Activated CD4-positive, alpha-beta T cell treated with anti-CD3 and anti-CD28 coated beads, Interleukin-2, Interleukin-4, amounts not matched to agents 100 ng/mL and 50 ng/mL, durations not matched to agents 16 hours and 8 hours (primary cell): ENCODE measurements around the gene DNAJC25.

Source experiments
- DNase-seq: peaks from one replicate; pipeline ENCODE4 v3.0.0-alpha.2; 2020; ENCODE audit warnings: low spot score

DNAJC25 gene

DNA sequence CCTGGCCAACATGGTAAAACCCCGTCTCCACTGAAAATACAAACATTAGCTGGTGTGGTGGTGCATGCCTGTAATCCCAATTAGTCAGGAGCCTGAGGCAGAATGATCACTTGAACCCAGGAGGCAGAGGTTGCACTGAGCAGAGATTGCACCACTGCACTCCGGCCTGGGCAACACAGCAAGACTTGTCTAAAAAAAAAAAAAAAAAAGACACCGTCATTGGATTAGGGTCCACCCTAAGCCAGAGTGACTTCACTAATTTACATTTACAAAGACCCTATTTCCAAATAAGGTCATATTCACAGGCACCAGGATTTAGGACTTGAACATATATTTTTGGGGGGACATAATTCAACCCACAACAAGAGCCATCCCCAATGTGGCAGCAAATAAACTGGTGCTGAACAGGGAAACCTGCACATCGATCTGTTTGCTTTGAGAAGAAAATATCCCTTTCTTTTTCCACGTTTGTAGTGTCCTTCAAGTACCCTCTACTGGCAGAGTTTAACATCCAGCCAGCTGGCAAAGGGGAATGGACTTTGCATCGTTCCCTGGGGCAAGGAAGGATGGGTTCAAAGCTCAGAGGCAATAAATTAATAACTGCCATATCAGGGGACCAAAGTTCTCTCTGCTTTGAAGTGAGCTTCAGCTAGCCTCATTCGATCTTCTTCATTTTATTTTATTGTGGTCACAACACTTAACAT is 3.7 kb upstream of the DNAJC25 start:
- no peak for DNase-seq

GRCh38 chr9:111628411-111628810 is 2.7 kb upstream of the DNAJC25 start:
- no peak for DNase-seq

DNA sequence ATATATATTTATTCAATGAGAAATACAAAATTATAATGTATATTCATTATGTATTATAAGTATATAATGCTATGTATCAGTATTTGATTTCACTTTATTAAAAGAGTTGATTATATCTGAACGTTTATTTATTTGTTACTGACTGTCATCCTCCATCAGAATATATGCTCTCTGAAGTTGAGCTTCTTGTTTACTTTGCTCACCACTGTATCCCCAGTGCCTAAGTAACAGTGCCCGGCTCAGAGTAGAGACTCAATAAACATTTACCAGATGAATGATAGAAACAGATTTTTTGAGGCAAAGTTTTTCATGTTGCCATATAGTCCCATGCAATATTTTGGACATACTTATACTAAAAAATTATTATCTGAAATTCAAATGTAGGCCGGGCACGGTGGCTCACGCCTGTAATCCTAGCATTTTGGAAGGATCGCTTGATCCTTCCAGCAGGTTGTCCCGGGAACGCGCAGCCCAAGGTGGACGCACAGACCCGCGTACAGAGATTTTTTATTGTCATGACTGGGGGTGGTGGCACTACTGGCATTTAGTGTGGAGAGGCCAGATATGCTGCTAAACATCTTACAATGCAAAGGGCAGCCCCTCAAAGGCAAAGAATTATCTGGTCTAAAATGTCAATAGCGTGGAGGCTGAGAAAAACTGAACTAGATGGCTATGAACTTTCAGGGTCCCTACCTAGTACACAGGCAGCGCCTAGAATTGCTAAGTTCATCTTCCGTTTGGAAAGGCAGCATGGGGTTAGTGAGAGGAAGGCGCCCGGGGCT is 761 bp upstream of the DNAJC25 start:
- no peak for DNase-seq

DNA sequence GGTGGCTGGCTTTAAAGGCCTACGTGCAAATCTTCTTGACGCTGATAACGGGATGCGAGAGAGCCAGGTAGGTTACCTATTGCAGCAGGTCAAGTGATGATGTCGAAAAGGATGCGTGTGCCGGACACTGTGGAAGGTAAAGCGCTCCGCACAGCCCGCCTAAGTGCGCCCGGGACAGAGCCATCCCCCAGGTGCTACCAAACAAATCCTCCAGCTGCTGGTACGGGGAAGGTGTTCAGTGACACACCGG is 245 bp upstream of the DNAJC25 start:
- DNase-seq: no peak

GRCh38 chr9:111632060-111632459 is 926 bp downstream of the DNAJC25 start:
- DNase-seq: no peak

DNA sequence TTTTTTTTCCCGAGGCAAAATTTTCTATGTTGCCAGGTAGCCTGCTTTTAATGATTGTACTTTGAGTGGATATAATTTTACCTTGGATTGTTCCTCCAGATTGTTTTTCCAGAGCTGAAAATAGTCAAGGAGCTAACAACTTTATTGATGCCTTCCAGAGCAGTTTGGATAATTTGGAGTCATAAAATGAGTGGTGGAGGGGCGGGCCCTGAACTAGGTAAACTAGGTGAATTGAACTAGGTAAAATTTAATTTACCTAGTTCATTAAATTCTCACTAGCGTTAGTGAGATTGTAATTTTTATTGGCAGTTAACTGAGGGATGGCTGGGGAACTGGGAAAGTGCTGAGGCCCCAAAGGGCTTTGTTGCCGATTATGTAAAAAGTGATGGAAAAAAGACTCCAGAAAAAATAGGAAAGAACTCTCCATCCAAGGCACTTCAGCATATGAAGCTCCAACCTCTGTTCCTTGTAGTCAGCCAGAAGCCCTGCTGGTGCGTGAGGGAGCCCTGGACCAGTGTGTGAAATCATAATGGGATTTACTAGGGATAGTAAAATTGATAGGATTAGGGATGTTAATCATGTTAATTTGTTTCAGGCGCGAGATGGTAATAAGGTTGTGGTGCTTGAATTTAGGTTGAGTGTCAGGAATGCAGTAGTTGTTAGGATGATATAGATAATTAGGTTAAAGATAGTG is 1.7 kb downstream of the DNAJC25 start:
- DNase-seq: no peak

DNA sequence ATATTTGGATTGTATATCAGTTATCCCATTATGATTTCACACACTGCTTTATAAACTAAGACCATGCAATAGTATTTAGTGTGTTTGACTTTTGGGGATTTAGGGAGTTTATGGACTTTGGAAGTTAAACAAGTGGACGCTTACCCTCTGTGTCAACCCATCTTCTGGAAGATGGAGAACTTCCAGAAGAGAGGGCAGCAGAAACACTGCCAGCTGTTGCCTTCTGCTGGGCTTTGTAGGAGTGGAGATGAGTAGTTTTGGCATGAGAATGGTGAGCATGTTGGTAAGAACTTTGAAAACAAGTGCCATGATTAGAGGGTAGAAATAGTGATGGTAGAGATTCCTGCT is 2.2 kb downstream of the DNAJC25 start:
- DNase-seq: no peak

GRCh38 chr9:111634860-111635259 is 3.7 kb downstream of the DNAJC25 start:
- DNase-seq: no peak

DNA sequence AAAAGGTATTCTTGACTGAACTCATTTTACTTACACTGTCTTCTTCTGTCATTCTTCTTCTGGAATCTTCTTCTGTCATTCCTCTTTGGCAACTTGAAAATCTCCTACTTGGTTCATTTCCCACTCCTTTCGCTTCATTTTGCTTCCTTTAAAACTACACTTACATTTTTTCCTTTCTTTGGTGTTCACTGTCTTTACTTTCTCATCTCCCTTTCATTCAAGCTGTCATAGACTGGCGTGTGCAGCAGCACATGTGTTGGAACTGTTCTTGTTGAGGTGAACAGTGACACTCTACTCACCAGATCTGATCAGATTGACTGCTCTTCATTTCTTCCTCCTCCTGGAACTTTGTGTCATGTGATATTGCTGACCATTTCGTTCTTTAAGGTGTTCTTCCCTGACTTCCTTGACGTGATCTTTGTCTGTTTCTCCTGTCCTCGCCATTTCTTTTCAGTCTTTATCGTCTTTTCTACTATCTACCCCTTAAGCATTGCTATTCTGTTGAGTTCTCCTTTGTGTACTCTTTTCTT is 6.4 kb downstream of the DNAJC25 start:
- no peak for DNase-seq

DNA sequence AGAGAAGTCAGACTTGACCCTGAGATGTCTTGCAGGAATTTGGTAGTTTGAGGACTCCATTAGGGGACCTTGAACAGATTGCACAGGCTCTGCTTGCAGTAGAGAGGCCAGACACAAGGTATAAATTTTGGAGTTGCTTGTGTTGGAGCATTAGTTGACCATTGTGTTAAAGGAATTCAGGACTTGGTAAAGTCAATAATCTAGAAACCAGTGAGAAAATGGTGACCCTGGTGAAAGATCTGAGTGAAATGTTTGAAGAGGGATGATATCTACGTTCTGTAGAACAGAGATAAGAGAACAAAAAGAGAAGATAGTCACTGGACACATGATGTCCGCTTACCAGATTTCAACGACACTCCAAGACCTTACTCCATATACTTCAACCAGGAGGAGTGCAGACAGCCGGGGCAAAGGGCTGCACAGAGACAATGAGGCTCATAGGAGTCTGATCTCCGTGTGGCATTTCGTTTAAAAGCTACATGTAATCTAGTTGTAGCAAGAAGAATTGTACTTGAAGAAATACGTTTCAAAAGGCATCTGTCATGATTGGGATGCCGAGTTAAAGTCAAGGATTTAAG is 13.2 kb downstream of the DNAJC25 start:
- DNase-seq: no peak

- DNase-seq: no peak
Measured at GRCh38 chr9:111645806-111646205, 14.7 kb downstream of the DNAJC25 start.

- DNase-seq: no peak
Measured at GRCh38 chr9:111646417-111646816, 15.3 kb downstream of the DNAJC25 start.

DNA sequence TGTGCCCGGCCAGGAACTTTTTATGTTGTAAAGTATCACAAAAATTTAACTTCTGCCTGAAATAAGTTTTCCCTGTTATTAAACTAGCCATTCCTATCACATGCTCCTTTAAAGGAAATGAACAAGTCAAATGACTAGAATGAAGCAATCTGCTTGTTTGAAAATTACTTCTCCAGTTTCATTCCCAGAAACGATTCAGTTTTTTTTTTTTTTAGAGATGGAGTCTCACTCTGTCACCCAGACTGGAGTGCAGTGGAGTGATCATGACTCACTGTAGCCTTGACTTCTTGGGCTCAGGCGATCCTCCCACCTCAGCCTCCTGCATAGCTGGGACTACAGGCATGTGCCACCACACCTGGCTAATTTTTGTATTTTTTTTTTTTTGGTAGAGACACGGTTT is 16.9 kb downstream of the DNAJC25 start:
- no peak for DNase-seq

DNA sequence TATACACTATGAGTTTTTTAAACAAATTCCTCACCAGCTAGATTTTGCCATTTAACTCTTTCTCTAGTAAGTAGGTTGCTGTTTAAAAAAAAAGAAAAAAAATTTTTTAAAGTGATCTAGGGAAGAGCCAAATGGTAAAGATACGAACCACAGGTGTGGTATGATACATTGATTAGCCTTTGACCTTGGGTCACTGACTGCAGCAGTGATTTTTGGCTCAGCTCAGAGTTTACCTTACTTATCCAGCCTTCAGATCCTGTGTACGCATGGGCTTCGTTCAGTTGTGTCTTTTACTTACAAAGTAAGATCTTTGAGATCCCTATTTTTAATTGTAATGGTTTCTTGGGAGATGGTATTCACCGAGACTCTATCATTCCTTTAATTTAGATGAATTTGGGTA is 17.9 kb downstream of the DNAJC25 start:
- no peak for DNase-seq

DNA sequence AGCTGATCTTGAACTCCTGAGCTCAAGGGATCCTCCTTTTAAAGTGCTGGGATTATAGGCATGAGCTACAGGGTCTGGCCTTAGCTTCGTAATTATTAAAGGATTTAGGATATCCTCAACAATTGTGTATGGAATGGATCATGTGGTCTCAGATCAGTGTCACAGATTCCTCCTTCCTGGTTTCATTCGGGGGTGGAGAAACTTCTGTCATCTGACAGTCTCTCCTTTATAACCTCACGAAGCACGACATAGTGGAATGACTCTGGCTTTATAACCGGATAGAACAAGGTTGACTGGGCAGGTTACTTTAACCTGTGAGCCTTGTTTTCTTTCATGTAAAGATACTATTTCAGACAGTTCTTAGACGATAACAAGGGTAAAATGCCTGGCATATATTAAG is 25.9 kb downstream of the DNAJC25 start:
- no peak for DNase-seq

GRCh38 chr9:111658943-111659342 is 27.8 kb downstream of the DNAJC25 start:
- no peak for DNase-seq

GRCh38 chr9:111659691-111660090 is 28.6 kb downstream of the DNAJC25 start:
- DNase-seq: no peak

DNA sequence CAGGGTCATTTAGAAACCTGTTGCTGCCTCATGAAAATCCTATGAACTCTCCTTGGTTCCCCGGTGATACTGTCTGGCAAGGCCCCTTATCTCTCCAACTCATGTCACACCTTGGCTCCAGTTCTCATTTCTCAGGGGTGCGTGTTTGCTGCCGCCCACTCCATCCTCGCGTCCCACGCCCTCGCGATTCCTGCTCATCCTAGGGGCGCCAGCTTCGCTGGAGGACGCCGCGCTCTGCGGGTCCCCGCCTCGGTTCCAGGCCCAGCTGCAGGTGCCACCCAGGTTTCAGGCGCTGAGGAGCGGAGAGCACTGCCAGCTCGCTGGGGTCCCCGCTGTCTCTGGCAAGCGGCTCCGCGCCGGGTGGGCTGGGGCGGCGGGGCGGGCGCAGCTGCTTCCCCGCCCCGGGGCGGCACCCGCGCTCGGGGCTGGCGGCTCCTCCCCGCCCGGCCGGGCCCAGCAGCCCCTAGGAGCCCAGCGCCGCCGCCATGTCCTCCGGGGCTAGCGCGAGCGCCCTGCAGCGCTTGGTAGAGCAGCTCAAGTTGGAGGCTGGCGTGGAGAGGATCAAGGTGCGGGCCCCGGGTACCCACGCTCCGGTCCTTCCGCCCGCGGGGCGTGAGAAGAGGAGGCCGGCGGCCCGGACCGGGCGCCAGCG is 30.1 kb downstream of the DNAJC25 start, which contains the start of gene GNG10:
Gene GNG10, plus strand, starts transcription at position 456 of the 652 bp plus-strand sequence. Its CDS starts 30 bp downstream, at position 486.
- DNase-seq: peak; percentile 60

GRCh38 chr9:111661802-111662521 is 30.8 kb downstream of the DNAJC25 start:
- DNase-seq: peak; percentile 28

- no peak for DNase-seq
Measured at GRCh38 chr9:111662576-111663300, 31.6 kb downstream of the DNAJC25 start.

GRCh38 chr9:111663301-111663823 is 32.2 kb downstream of the DNAJC25 start:
- no peak for DNase-seq
